WI38 (cell line): ENCODE results near the gene NEK6.

ENCODE experiments used
- H3K4me3 ChIP-seq: 2 replicates; pipeline ENCODE4 v1.5.1; 2011; ENCODE audit warnings: low read depth, mild to moderate bottlenecking, control low read depth, low read length
- TF ChIP-seq, protein P1 (sequence below): IDR thresholded peaks from 2 replicates; pipeline ENCODE4 v1.5.1; 2012; ENCODE audit warnings: low read depth, mild to moderate bottlenecking, control low read depth, low read length

The NEK6 gene

DNA sequence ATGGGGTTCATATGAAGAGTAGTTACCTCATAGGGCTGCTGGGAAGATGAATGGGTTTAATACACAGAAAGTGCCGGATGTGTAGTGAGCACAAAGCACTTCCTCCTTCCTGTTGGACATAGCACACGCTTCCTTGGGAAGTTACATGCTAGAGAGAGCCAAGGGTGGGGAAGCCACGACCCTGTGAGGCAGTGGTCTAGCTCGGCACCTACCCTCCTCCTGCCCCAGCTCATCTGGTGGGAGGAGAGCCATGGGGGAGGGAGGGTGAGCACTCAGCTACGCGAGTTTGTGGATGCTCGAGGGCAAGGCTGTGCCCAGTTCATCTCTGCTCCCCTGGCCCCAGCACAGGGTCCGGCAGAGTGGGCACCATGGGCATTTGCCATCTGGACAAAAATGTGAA, 43.6 kb upstream of the NEK6 start:
- TF ChIP-seq, protein P1, sequence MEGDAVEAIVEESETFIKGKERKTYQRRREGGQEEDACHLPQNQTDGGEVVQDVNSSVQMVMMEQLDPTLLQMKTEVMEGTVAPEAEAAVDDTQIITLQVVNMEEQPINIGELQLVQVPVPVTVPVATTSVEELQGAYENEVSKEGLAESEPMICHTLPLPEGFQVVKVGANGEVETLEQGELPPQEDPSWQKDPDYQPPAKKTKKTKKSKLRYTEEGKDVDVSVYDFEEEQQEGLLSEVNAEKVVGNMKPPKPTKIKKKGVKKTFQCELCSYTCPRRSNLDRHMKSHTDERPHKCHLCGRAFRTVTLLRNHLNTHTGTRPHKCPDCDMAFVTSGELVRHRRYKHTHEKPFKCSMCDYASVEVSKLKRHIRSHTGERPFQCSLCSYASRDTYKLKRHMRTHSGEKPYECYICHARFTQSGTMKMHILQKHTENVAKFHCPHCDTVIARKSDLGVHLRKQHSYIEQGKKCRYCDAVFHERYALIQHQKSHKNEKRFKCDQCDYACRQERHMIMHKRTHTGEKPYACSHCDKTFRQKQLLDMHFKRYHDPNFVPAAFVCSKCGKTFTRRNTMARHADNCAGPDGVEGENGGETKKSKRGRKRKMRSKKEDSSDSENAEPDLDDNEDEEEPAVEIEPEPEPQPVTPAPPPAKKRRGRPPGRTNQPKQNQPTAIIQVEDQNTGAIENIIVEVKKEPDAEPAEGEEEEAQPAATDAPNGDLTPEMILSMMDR: no peak
- H3K4me3 ChIP-seq: no peak overlapping the region

GRCh38 chr9:124214596-124215367, 43.0 kb upstream of the NEK6 start:
- TF ChIP-seq, protein P1: no peak
- no peak overlapping the region for H3K4me3 ChIP-seq

GRCh38 chr9:124215368-124215910, 42.3 kb upstream of the NEK6 start:
- no peak overlapping the region for H3K4me3 ChIP-seq
- TF ChIP-seq, protein P1: no peak

GRCh38 chr9:124215956-124216355, 41.8 kb upstream of the NEK6 start:
- no peak overlapping the region for H3K4me3 ChIP-seq
- TF ChIP-seq, protein P1: no peak

DNA sequence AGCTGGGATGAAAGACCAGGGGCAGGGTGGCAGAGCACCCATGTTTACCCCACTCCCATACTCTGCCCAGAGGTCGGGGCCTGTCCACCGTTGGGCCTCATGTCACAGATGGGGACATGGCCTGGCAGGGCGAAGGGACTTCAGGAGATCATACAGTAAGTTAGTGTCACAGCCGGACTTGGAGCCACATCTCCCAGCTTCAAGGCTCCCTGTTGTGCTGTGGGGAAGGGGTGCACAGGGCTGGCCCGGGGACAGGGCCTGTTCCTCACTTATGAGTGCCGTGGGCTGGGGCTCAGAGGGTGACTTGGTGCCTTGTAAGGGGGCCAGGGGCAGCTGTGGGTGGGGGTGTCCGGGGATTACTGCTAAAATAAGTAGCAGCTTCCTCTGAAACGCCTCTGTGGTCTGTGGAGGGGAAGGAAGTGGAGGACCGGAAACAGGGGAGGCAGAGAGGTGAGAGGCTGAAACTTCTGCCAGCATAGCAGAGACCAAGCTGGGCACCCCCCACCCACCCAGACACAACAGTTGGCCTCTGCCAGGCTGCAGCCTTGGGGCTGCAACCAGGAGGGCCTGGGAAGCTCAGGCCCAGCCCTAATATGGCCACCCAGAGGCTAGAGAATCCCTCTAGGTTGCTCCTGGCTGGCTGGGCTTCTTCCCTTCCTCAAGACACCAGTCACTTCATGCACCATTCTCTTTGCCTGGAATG, 41.1 kb upstream of the NEK6 start:
- TF ChIP-seq, protein P1: no peak

GRCh38 chr9:124217836-124218437, 39.8 kb upstream of the NEK6 start:
- no peak overlapping the region for H3K4me3 ChIP-seq

More for the DNA sequence above, 41.1 kb upstream of the NEK6 start:
- H3K4me3 ChIP-seq: no peak overlapping the region

More at GRCh38 chr9:124217836-124218437, 39.8 kb upstream of the NEK6 start:
- TF ChIP-seq, protein P1: no peak
